ENCODE results near the gene CACNG5. TPM values are rescaled to one million over a fixed set of nuclear protein-coding genes. Genes with fewer than 3 reads are reported as not detected.

CACNG5 gene
- total RNA-seq, 3 donors from 2014 or later, result not detected

- Histone ChIP-seq H3K27ac (no peak overlapping the region), H3K9me3 (no peaks in the 10 kb centered on the region), H3K36me3 (no peaks in the 10 kb centered on the region), H3K4me3 (no peak overlapping the region), H3K4me1 (no peaks in the 10 kb centered on the region), H3K27me3 (peaks cover 0 to 7% of the 10 kb centered on the region in 2 donors)
- intact Hi-C loops (cut with DNase I; ENCODE audit: low total_unique reads), result no loop called here
- no peak for DNase-seq (ENCODE audit: low spot score in 2 of 2)
- no peak for TF ChIP-seq CTCF (IDR thresholded peaks at IDR 0.05)
- no peak for TF ChIP-seq POLR2AphosphoS5 (IDR thresholded peaks at IDR 0.05)
- TF ChIP-seq POLR2A (IDR thresholded peaks at IDR 0.05), result no peak
Measured at GRCh38 chr17:66811683-66812054, 23.2 kb upstream of the CACNG5 start.

- H3K9me3 ChIP-seq, result peaks cover 0 to 2% of the 10 kb centered on the region in 2 donors
- TF ChIP-seq CTCF (IDR thresholded peaks at IDR 0.05) (no peak), POLR2AphosphoS5 (IDR thresholded peaks at IDR 0.05) (no peak), POLR2A (IDR thresholded peaks at IDR 0.05) (no peak)
- H3K4me1 ChIP-seq, result no peaks in the 10 kb centered on the region
- H3K27me3 ChIP-seq, result peaks cover 0 to 7% of the 10 kb centered on the region in 2 donors
- intact Hi-C loops (cut with DNase I; ENCODE audit: low total_unique reads), result no loop called here
- DNase-seq (ENCODE audit: low spot score in 2 of 2), result no peak
- H3K4me3 ChIP-seq, result no peak overlapping the region
- no peaks in the 10 kb centered on the region for H3K36me3 ChIP-seq
- no peak overlapping the region for H3K27ac ChIP-seq
Measured at GRCh38 chr17:66812571-66812970, 22.3 kb upstream of the CACNG5 start.

DNA sequence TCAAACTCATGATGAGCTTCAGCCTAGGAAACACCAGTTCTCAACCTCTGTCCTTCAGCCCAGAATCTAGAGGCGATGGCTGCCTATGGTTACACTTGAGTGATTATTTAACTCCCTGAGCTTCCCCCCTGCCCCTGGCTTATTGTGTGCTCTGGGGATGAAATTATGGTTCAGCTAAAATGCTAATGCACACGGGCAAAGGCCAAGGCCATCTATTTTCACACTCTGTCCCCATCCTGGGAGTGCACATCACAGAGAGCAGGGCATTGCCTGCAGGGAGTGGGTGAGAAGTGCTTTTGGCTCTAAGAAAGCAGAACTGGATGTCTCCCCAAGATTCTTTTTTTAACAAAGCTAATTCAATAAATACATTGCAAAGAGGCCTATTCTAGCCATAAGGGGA, 21.6 kb upstream of the CACNG5 start:
- peaks cover 0 to 7% of the 10 kb centered on the region in 2 donors for H3K27me3 ChIP-seq
- H3K4me1 ChIP-seq, result no peaks in the 10 kb centered on the region
- peaks cover 0 to 9% of the 10 kb centered on the region in 2 donors for H3K9me3 ChIP-seq
- intact Hi-C loops (cut with DNase I; ENCODE audit: low total_unique reads), result no loop called here
- TF ChIP-seq POLR2AphosphoS5 (IDR thresholded peaks at IDR 0.05), result no peak
- no peak for TF ChIP-seq POLR2A (IDR thresholded peaks at IDR 0.05)
- TF ChIP-seq CTCF (IDR thresholded peaks at IDR 0.05), result no peak
- H3K4me3 ChIP-seq, result no peak overlapping the region
- DNase-seq (ENCODE audit: low spot score in 2 of 2), result no peak
- H3K36me3 ChIP-seq, result no peaks in the 10 kb centered on the region
- no peak overlapping the region for H3K27ac ChIP-seq

DNA sequence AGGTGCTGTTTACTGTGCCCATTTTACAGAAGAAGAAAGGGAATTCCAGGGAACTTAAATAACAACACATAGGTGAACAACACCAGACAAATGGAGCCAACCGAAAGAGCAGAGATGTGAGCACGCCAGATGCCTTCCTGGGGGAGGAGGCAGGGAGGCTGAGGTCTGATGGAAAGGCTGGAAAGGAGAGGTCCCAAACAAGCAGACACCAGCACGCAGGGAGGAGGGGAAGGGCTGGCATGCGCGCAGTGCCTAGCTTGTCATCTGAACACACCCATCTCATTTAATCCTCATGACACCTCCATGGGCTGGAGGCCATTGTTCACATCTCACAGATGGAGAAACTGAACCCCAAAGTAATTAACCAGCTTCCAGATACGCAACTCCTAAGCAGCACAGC, 20.9 kb upstream of the CACNG5 start:
- no peaks in the 10 kb centered on the region for H3K36me3 ChIP-seq
- no peaks in the 10 kb centered on the region for H3K4me1 ChIP-seq
- intact Hi-C loops (cut with DNase I; ENCODE audit: low total_unique reads), result no loop called here
- no peak overlapping the region for H3K27ac ChIP-seq
- no peak for DNase-seq (ENCODE audit: low spot score in 2 of 2)
- H3K4me3 ChIP-seq, result no peak overlapping the region
- peaks cover 0 to 9% of the 10 kb centered on the region in 2 donors for H3K9me3 ChIP-seq
- H3K27me3 ChIP-seq, result peaks cover 0 to 7% of the 10 kb centered on the region in 2 donors
- TF ChIP-seq CTCF (IDR thresholded peaks at IDR 0.05) (no peak), POLR2A (IDR thresholded peaks at IDR 0.05) (no peak), POLR2AphosphoS5 (IDR thresholded peaks at IDR 0.05) (no peak)

DNA sequence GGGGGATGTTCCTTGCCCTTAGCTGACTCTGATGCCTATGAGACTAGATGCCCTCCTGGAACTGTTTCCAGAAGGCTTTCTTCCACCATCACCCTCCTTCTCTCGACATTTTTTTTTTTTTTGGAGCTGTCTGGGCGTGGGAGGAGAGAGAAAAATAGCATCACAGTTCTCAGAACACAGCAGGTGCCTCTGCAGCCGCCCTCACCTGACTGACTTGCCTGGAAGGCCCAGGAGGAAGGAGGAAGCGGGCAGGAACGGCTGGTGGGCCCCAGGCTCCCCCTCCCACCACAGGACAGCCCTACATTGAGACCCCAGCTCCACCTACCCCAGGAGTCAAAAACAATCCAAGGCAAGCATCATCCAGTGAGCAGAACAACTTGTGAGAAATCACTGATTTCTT, 20.3 kb upstream of the CACNG5 start:
- Histone ChIP-seq H3K27me3 (peaks cover 0 to 7% of the 10 kb centered on the region in 2 donors), H3K9me3 (peaks cover 0 to 9% of the 10 kb centered on the region in 2 donors), H3K36me3 (no peaks in the 10 kb centered on the region), H3K4me3 (no peak overlapping the region), H3K4me1 (no peaks in the 10 kb centered on the region), H3K27ac (no peak overlapping the region)
- DNase-seq (ENCODE audit: low spot score in 2 of 2), result no peak
- TF ChIP-seq POLR2A (IDR thresholded peaks at IDR 0.05) (no peak), POLR2AphosphoS5 (IDR thresholded peaks at IDR 0.05) (no peak), CTCF (IDR thresholded peaks at IDR 0.05) (no peak)
- intact Hi-C loops (cut with DNase I; ENCODE audit: low total_unique reads), result no loop called here
